CD4-positive, alpha-beta T cell (primary cell): ENCODE measurements around the gene RNF114. TPM values are rescaled to one million over a fixed set of nuclear protein-coding genes. Genes with fewer than 3 reads are reported as not detected.
"Not testable (repeated sequence)": the region's sequence is repeated elsewhere in the genome, so short reads cannot be mapped to it uniquely, and the experiment has no call there.

Experiments
- ATAC-seq: fragments of 200-7000 bp; cut with Tn5 transposase; one replicate; pipeline ENCODE4 v1.10.0; 2022; ENCODE audit warnings: mild to moderate bottlenecking; ENCODE audit not compliant: poor library complexity
- CTCF ChIA-PET: fragments of 350-600 bp; sonication (Branson Sonifier 250); formaldehyde crosslinking; loops from one replicate; lab custom pipeline; 2021; ENCODE audit warnings: antibody characterized with exemption, inconsistent platforms; lab: Charles Lee
- POLR2A ChIA-PET: fragments of 350-600 bp; sonication (Branson Sonifier 250); formaldehyde crosslinking; loops from one replicate; lab custom pipeline; 2021; ENCODE audit warnings: antibody characterized with exemption, inconsistent platforms; lab: Charles Lee
- DNase-seq, 14 experiments: peaks; one replicate each; pipeline ENCODE4 v3.0.0-alpha.2; 2013 to 2020; ENCODE audit warnings: mixed read lengths in 2 of 14
- H3K27ac ChIP-seq, 2 donors: one replicate each; pipeline versions ENCODE4 v1.5.1 to v1.7.0; 2013; ENCODE audit warnings: low read length in 2 of 2, low read depth in 1 of 2, mild to moderate bottlenecking in 1 of 2
- H3K27me3 ChIP-seq, 2 experiments: 1 replicate in 1 of 2; 2 replicates in 1 of 2; pipeline versions ENCODE4 v1.6.1 to v1.7.0; 2013; ENCODE audit warnings: low read length in 2 of 2, control low read depth in 1 of 2, mild to moderate bottlenecking in 1 of 2, moderate library complexity in 1 of 2; ENCODE audit not compliant: insufficient read depth in 2 of 2, control insufficient read depth in 1 of 2
- H3K36me3 ChIP-seq: one replicate; pipeline ENCODE4 v1.6.1; 2013; ENCODE audit warnings: low read length, control low read depth; ENCODE audit not compliant: insufficient read depth
- H3K4me1 ChIP-seq: one replicate; pipeline ENCODE4 v1.6.1; 2013; ENCODE audit warnings: low read length, control low read depth; ENCODE audit not compliant: insufficient read depth
- H3K4me3 ChIP-seq: one replicate; pipeline ENCODE4 v1.5.1; 2013; ENCODE audit warnings: mild to moderate bottlenecking, low read length, moderate library complexity
- H3K9me3 ChIP-seq, 2 experiments: 1 replicate in 1 of 2; 2 replicates in 1 of 2; pipeline versions ENCODE4 v1.6.1 to v1.7.0; 2013; ENCODE audit warnings: low read length in 2 of 2, mild to moderate bottlenecking in 2 of 2, control low read depth in 1 of 2, moderate library complexity in 1 of 2; ENCODE audit not compliant: control insufficient read depth in 1 of 2, insufficient read depth in 1 of 2
- H3K27ac Mint-ChIP-seq: one replicate; pipeline ENCODE4 v1.8.0; 2020; ENCODE audit warnings: mixed read lengths
- H3K27me3 Mint-ChIP-seq: one replicate; pipeline ENCODE4 v1.8.0; 2021; ENCODE audit warnings: mixed read lengths
- H3K36me3 Mint-ChIP-seq: one replicate; pipeline ENCODE4 v1.8.0; 2021; ENCODE audit warnings: low read depth, mixed read lengths
- H3K4me1 Mint-ChIP-seq: one replicate; pipeline ENCODE4 v1.8.0; 2021; ENCODE audit warnings: low read depth, mixed read lengths
- H3K4me3 Mint-ChIP-seq: one replicate; pipeline ENCODE4 v1.8.0; 2020; ENCODE audit warnings: mild to moderate bottlenecking, mixed read lengths
- H3K9me3 Mint-ChIP-seq: one replicate; pipeline ENCODE4 v1.8.0; 2020; ENCODE audit warnings: mixed read lengths
- CTCF ChIP-seq: fragments of 200-600 bp; IDR thresholded peaks from one replicate; pipeline ENCODE4 v1.8.0; 2022; ENCODE audit warnings: antibody characterized with exemption, mild to moderate bottlenecking
- intact Hi-C, 2 experiments: fragments of 100-400 bp; cut with DNase I in 1 of 2; cut with micrococcal nuclease in 1 of 2; formaldehyde crosslinking; loops; one replicate each; pipeline versions ENCODE4 v1.15.1 to v1.9.0; 2023 to 2025; cut with DNase I, micrococcal nuclease
- total RNA-seq, 174 experiments: library from RNA in 2 of 174; stranded (reverse) in 2 of 174; gene quantifications; one replicate each; pipeline ENCODE4 v1.2.3 and lab custom pipeline; 2021 to 2026

The RNF114 gene
- total RNA-seq, 2 experiments from 2014 or later, result 129 to 132 TPM

- H3K4me3 Mint-ChIP-seq, result no peak overlapping the region
- ChIA-PET POLR2A (no interaction called here), CTCF (interaction anchor here (1.1 kb wide), 1 partner anchor 20 kb away, joined by 3 read pairs; no protein-coding TSS in a partner anchor)
- no peak for ATAC-seq
- Histone ChIP-seq H3K4me3 (no peak overlapping the region), H3K9me3 (no peaks in the 10 kb centered on the region), H3K4me1 (no peaks in the 10 kb centered on the region), H3K36me3 (no peaks in the 10 kb centered on the region), H3K27me3 (peaks cover 0 to 3% of the 10 kb centered on the region in 2 experiments), H3K27ac (no peak overlapping the region)
- H3K27me3 Mint-ChIP-seq, result peaks cover 4% of the 10 kb centered on the region
- no peak overlapping the region for H3K27ac Mint-ChIP-seq
- no peaks in the 10 kb centered on the region for H3K9me3 Mint-ChIP-seq
- TF ChIP-seq CTCF, result no peak
- DNase-seq, result peak in 2 of 14 experiments; percentile 65 to 71
- intact Hi-C loops, result no loop called here
- no peaks in the 10 kb centered on the region for H3K4me1 Mint-ChIP-seq
- H3K36me3 Mint-ChIP-seq, result no peaks in the 10 kb centered on the region
Observed at GRCh38 chr20:49999329-49999728, 63.1 kb downstream of the RNF114 start.

GRCh38 chr20:50000548-50001222 is 64.5 kb downstream of the RNF114 start:
- intact Hi-C loops, H3K27ac Mint-ChIP-seq, H3K9me3 ChIP-seq, H3K4me3 Mint-ChIP-seq, POLR2A ChIA-PET, ATAC-seq, H3K36me3 Mint-ChIP-seq, H3K4me3 ChIP-seq, DNase-seq, H3K27me3 ChIP-seq, H3K4me1 Mint-ChIP-seq, H3K27ac ChIP-seq, H3K9me3 Mint-ChIP-seq, H3K4me1 ChIP-seq, H3K36me3 ChIP-seq: not testable (repeated sequence)
- peaks cover 11% of the 10 kb centered on the region for H3K27me3 Mint-ChIP-seq
- CTCF ChIA-PET, result interaction anchor here (1.1 kb wide), 1 partner anchor 71 kb away, joined by 3 read pairs; no protein-coding TSS in a partner anchor

- POLR2A ChIA-PET, result no interaction called here
- no peaks in the 10 kb centered on the region for H3K36me3 ChIP-seq
- no peaks in the 10 kb centered on the region for H3K9me3 ChIP-seq
- no peak overlapping the region for H3K4me3 Mint-ChIP-seq
- CTCF ChIA-PET, result no interaction called here
- H3K27ac ChIP-seq, result no peak overlapping the region
- H3K4me1 Mint-ChIP-seq, result peaks cover 6% of the 10 kb centered on the region
- no peaks in the 10 kb centered on the region for H3K9me3 Mint-ChIP-seq
- no peaks in the 10 kb centered on the region for H3K4me1 ChIP-seq
- H3K27me3 ChIP-seq, result peaks cover 0 to 3% of the 10 kb centered on the region in 2 experiments
- TF ChIP-seq CTCF, result no peak
- no peak for ATAC-seq
- DNase-seq, result no peak
- no peak overlapping the region for H3K27ac Mint-ChIP-seq
- H3K27me3 Mint-ChIP-seq, result peaks cover 12% of the 10 kb centered on the region
- intact Hi-C loops, result no loop called here
- no peaks in the 10 kb centered on the region for H3K36me3 Mint-ChIP-seq
- H3K4me3 ChIP-seq, result no peak overlapping the region
Observed at GRCh38 chr20:50001784-50002311, 65.7 kb downstream of the RNF114 start.
